ENCODE results near the gene CFL1.
"Not testable (repeated sequence)": the region's sequence is repeated elsewhere in the genome, so short reads cannot be mapped to it uniquely, and the experiment has no call there.

- not testable (repeated sequence) for TF ChIP-seq CTCF (IDR thresholded peaks at IDR 0.05; ENCODE audit: low read length); EZH2 (optimal IDR thresholded peaks at IDR 0.05; ENCODE audit: low read depth, low read length); EZH2phosphoT487 (IDR thresholded peaks at IDR 0.05; ENCODE audit: low read length)
These were observed 9.3 kb downstream of the CFL1 start for GRCh38 chr11:65848693-65849092.

Measured in MM.1S (cell line).